Measurements from ENCODE around the gene MICOS13.
"Not testable (repeated sequence)": the region's sequence is repeated elsewhere in the genome, so short reads cannot be mapped to it uniquely, and the experiment has no call there.

Gene MICOS13

DNA sequence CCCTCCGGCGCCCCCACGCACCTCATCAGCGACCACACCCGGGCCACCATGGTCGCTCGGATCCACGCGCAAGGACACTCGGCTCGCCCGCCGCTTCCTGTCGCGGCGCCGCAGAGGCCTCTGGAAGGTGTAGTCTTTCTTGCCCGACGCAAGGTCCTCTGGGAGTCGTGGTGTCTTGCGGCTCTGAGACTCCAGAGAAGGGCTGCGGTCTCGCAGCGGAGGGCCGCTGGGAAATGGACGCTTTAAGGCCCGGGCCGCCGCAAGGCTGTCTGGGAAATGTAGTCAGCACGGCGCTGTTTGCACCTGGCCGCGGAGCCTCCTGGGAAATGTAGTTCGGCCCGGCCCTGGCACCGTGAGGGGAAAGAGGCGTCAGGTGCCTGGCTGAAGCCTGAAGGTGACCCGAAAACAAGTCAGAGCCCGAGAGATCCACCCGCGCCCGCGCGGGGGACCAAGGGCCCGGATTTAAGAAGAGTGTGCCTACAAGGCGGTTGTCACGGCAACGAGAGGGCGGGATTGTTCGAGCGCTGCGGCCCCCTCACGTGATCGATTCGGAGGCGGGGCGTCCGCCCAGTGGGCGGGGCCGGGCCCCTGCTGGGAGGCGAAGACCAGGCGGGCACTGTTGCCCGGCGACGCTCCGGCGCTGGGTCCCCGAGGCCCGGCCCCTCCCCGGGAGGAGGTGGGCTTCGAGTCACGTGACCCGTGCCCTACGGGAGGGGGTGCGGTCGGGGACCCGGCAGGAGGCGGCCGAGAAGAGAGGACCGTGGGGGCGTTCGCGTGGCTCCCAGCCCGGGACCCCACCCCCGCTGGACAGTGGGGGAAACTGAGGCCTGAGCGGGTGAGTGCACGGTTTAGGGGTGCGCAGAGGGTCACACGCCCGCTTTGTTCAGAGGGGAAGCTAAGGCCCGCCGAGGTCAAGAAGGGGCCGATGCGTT, at the start of gene MICOS13, which contains the start of gene HSD11B1L:
TSS of gene MICOS13 (minus strand) at position 80 of the 932 bp plus-strand sequence. CDS start at position 50, 30 bp downstream.
TSS of gene HSD11B1L (plus strand) at position 591 of the 932 bp plus-strand sequence. CDS start 3,806 bp downstream, outside the sequence.
- DNase-seq (ENCODE audit: low read depth) = peak; percentile 98

DNA sequence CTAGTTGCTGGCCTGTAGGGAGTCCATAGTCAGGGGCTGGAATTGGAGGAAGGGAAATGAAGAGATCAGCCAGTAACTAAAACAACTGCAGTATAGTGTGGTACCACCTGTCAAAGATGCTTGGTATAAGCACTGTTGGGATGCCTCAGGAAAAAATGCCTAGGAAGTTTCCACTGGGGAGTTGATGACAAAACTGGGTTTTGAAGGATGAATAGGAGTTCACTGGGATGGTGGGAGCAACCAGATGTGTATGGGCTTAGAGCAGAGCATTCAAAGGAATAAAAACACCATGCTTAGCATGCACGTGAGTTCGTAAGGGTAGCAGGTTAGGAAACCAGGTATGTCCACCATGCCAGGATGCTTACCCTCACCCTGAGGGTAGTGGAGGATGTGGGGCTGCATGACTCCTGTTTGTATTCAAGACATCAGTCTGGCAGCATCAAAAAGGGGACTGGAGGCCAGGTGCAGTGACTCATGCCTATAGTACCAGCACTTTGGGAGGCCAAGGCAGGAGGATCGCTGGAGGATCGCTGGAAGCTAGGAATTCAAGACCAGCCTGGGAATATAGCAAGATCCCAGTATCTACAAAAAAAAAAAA, 47.2 kb upstream of the MICOS13 start:
- no peak for DNase-seq (ENCODE audit: low read depth)

GRCh38 chr19:5719961-5720790, 39.9 kb upstream of the MICOS13 start, which contains the start of the genes CATSPERD and LONP1:
CATSPERD (plus strand) TSS chr19:5720637; CDS start chr19:5720738, 101 bp downstream.
LONP1 (minus strand) TSS chr19:5720146; CDS start chr19:5720132, 14 bp downstream.
- DNase-seq (ENCODE audit: low read depth) = peak; percentile 98

DNA sequence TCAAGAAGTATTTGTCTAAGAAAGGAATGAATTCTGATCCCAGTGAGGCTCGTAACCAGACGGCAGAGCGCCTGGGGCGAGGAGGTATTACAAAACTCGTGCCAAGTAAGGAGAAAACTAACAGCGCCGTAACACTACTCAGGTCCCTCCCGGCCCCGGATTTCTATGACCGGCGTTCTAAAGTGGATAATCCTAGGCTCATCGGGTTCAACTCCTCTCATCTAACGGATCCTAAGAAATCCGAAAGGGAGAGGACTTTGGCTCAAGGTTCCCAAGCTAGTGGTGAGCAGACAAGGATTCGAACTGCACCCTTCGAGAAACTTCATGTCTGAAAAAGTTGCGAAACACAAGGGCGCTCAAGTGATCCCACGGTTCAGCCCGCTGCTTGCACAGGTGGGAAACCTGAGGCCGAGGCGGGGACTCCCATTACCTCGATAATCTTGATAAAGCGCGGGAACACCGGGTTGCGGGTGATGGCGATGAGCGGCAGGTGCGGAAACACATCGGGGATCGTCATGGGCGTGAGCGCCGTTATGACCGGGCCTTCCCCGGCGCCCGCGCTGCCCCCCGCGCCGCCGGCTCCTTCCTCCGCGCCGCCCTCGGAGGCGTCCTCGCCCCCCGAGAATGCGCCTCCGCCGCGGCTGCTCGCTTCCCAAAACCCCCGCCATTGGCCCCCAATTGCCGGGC, 39.1 kb upstream of the MICOS13 start:
- no peak for DNase-seq (ENCODE audit: low read depth)

GRCh38 chr19:5718579-5719273, 38.4 kb upstream of the MICOS13 start:
- DNase-seq (ENCODE audit: low read depth) = peak; percentile 67

DNA sequence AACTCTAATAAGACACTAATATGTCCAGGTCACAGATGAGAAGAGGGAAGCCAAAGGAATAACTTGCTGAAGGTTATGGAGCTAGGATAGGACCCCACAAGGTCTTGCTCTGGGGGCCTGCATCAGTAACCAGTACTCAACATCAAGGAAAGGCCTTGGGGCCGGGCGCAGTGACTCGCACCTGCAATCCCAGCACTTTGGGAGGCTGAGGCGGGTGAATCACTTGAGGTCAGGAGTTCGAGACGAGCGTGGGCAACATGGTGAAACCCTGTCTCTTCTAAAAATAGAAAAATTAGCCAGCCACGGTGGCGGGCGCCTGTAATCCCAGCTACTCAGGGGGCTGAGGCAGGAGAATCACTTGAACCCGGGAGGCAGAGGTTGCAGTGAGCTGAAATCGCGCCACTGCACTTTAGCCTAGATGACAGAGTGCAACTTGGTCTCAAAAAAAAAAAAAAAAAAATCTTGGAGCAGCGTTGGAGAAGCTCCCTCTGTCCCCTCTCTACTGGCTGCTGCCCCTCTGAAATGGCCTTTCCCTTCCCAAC, 37.8 kb upstream of the MICOS13 start:
- no peak for DNase-seq (ENCODE audit: low read depth)

DNA sequence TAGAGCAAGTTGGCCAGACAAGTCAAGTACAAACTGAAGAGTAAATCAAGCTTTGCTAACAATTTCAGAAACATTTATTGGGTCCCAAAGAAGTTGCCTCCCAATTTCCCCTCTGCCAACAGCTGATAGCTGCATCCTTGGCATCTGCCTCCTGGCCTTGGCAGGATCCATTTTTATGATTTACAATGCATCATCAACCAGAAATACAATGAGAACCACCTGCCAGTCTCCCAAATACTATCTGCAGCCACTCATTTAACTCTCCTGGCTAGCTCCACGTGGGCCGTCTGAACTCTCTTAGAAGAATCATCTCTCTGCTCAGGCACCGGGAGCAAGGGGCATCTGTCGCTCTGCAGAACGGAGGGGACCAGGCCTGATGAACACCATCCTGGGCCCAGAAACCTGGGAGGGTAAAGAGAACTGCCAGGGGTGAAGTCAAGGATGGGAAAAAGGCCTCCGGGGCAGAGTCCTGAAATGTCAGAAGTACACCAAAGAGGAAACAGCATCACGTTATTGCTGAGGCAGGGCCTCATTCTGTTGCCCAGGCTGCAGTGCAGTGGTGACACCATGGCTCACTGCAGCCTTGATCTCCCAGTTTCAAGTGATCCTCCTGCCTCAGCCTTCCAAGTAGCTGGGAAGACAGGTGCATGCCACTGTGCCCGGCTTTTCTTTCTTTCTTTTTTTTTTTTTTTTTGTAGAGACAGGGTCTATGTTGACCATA, 37.1 kb upstream of the MICOS13 start:
- DNase-seq (ENCODE audit: low read depth) = no peak

DNA sequence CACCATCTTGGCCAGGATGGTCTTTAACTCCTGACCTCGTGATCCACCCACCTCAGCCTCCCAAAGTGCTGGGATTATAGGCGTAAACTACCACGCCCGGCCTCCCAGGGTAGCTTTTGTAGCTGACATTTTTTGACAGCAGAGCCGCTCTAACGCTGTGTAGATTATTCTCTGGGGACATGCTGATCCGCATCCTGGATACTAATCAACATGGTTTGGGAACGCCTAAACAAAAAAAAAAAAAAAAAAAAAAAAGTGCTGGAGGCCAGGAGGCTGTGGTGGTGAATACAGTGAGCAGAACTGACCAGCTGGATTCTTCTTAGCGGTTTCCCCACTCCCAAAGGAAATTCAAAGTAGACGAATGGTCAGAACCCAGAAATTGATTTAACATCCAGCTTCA, 34.5 kb upstream of the MICOS13 start:
- no peak for DNase-seq (ENCODE audit: low read depth)

DNA sequence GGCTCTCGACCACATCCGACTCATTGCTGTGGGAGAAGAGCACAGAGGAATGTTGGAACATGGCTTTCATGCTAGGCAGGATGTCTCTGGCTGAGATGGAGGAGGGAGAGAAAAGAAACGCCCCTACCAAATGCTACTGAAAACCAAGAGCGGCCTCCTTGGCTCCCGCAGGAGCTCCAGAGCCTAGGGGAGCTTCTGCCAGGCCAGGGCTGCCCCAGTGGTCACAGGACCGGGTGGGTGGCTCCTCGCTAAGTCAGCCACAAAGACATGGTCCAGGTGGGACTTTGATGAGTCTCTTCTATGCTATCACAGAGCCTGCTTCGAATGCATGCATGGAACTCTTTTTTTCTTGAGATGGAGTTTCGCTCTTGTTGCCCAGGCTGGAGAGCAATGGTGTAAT, 32.9 kb upstream of the MICOS13 start:
- DNase-seq (ENCODE audit: low read depth) = no peak

- no peak for DNase-seq (ENCODE audit: low read depth)
Observed at GRCh38 chr19:5711713-5712161, 31.4 kb upstream of the MICOS13 start.

GRCh38 chr19:5711025-5711424, 30.7 kb upstream of the MICOS13 start:
- no peak for DNase-seq (ENCODE audit: low read depth)

DNA sequence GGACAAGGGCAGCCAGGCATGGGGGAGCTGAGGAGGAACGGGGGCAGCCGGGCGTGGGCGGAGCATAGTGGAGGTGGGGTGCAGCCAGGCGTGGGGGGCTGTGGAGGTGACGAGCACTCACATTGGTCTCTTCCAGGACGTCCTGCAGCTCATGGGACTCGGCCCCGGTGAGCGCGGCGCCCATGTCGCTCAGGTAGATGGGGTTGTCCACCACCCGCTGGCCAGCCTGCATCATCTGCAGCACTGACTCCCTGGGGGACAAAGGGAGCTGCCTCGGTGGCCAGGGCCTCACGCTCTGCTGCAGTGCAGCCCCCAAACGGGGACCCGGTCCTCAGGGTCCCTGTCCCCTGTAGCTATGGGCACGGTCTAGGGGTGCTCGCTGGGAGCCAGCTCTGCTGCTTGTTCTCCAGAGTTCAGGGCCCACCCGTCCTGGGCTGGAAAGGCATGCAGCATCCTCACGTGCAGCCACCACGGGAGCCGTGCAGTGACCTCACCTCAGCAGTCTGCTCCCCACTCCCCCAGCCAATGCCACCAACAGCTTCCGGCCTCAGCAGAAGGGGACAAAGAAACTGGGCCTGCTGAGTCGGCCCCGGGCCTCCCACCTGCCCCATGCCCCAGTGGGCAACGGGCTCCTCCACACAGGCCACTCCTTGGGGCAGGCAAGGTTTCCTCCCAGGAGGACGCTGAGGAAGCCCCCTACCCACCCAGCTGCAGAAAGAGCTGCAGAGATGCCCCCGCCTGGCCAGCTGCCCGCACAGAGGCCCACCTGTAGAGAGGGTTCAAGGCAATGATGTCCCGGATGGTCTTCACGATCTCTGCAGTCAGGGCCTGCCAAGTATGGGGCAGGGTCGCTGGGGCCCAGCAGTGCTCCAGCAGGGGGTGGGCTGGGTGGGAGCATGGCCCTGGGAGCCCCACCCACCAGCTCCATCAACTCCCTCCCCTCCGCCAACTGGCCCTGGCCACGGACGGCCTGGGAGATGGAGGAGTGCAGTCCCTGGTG, 27.6 kb upstream of the MICOS13 start:
- no peak for DNase-seq (ENCODE audit: low read depth)

DNA sequence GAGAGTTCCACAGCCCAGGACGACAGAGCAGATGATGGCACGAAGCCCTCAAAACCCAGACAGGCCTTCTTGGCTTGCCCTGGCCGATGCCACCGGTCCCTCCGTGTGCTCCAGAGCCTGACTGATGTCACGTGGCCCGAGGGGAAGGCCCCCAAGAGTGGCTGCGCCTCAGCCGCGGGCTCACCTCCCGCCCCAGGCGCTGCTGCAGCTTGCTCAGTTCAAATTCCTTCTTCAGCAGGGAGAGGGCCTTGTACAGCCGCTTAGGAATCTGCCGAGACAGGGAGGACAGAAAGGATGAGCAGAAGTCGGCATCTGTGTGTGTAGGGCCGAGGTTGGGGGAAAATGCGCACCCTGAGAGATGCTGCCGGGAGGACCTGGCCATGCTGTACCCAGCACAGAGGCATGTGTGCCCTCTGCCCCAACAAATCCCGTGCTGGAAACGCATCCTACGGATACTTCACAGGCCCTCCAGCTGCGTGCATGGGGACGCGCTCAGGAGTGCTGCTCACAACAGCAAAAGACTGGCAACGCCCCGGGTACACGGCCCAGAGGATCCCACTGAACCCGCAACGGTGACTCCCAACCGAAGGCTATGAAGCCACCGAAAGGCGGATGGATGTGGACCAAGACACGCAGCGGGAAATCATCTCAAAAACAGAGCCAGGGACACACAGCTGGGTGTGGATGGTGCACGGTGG, 26.7 kb upstream of the MICOS13 start:
- no peak for DNase-seq (ENCODE audit: low read depth)

DNA sequence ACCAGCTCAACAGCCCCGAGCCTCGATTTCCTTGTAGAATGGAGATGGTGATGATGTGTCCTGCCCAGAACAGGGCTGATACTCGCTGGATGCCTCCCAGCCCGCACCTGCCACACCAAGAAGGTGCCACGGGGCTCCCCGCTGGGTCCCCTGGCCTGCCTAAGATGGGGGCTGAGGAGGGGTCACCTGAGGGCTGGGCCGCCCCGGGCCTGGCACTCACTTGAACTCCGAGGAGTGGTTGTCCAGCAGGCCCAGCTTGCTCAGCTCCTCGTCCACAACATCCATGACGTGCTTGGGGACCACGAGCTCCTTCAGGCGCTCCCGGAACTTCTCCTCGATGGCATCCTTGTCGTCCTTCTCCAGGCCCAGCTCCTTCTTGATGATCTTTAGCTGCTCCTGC, 25.2 kb upstream of the MICOS13 start:
- no peak for DNase-seq (ENCODE audit: low read depth)

GRCh38 chr19:5703819-5704818, 23.8 kb upstream of the MICOS13 start:
- DNase-seq (ENCODE audit: low read depth) = no peak

DNA sequence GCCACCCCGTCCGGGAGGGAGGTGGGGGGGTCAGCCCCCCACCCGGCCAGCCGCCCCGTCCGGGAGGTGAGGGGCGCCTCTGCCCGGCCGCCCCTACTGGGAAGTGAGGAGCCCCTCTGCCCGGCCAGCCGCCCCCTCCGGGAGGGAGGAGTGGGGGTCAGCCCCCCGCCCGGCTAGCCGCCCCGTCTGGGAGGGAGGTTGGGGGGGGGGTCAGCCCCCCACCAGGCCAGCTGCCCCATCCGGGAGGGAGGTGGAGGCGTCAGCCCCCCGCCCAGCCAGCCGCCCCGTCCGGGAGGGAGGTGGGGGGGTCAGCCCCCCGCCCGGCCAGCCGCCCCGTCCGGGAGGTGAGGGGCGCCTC, 21.7 kb upstream of the MICOS13 start:
- DNase-seq (ENCODE audit: low read depth) = not testable (repeated sequence)
